IgD-negative memory B cell (primary cell): Measurements from ENCODE around the gene ZNF280D. TPM values are rescaled to one million over a fixed set of nuclear protein-coding genes. Genes with fewer than 3 reads are reported as not detected.

ENCODE experiments used
- H3K27ac Mint-ChIP-seq, 3 donors: one replicate each; pipeline ENCODE4 v1.8.0; 2020 to 2022; ENCODE audit warnings: mild to moderate bottlenecking in 3 of 3, mixed read lengths in 3 of 3, moderate library complexity in 1 of 3
- H3K27me3 Mint-ChIP-seq: one replicate; pipeline ENCODE4 v1.8.0; 2021; ENCODE audit warnings: mixed read lengths
- H3K36me3 Mint-ChIP-seq: one replicate; pipeline ENCODE4 v1.8.0; 2020; ENCODE audit warnings: mild to moderate bottlenecking, mixed read lengths
- H3K4me1 Mint-ChIP-seq, 3 donors: one replicate each; pipeline ENCODE4 v1.8.0; 2020 to 2022; ENCODE audit warnings: mixed read lengths in 3 of 3, mild to moderate bottlenecking in 1 of 3
- H3K4me3 Mint-ChIP-seq, 4 donors: one replicate each; pipeline ENCODE4 v1.8.0; 2020 to 2022; ENCODE audit warnings: mild to moderate bottlenecking in 4 of 4, mixed read lengths in 4 of 4, moderate library complexity in 3 of 4
- H3K9me3 Mint-ChIP-seq, 3 donors: one replicate each; pipeline ENCODE4 v1.8.0; 2020 to 2021; ENCODE audit warnings: mixed read lengths in 3 of 3, mild to moderate bottlenecking in 1 of 3
- polyA plus RNA-seq: library from polyadenylated mRNA; unstranded; fragments of 300-500 nt; fragmentation: Illumina TruSeq; gene quantifications from one replicate; pipeline ENCODE4 v1.2.3, GENCODE V29; 2021

Gene ZNF280D
- polyA plus RNA-seq, 1 donor from 2014 or later, result 19.4 TPM

- H3K4me1 Mint-ChIP-seq, result peaks cover 25 to 37% (median 27%) of the 10 kb centered on the region in 3 donors
- peaks cover 0 to 7% (median 2%) of the 10 kb centered on the region in 3 donors for H3K9me3 Mint-ChIP-seq
- H3K36me3 Mint-ChIP-seq, result no peaks in the 10 kb centered on the region
- H3K4me3 Mint-ChIP-seq, result peak overlapping the region in 2 of 4 donors; percentile 84 to 85
- peak overlapping the region in 1 of 3 donors; percentile 8 for H3K27ac Mint-ChIP-seq
- H3K27me3 Mint-ChIP-seq, result peaks cover 12% of the 10 kb centered on the region
Measured at GRCh38 chr15:56608993-56609392, 124.3 kb downstream of the ZNF280D start.

- H3K4me3 Mint-ChIP-seq, result peak overlapping the region; percentile 5 to 85 (median 57)
- peaks cover 25 to 37% (median 27%) of the 10 kb centered on the region in 3 donors for H3K4me1 Mint-ChIP-seq
- peak overlapping the region; percentile 8 to 41 (median 32) for H3K27ac Mint-ChIP-seq
- peaks cover 0 to 7% (median 2%) of the 10 kb centered on the region in 3 donors for H3K9me3 Mint-ChIP-seq
- peaks cover 9% of the 10 kb centered on the region for H3K27me3 Mint-ChIP-seq
- no peaks in the 10 kb centered on the region for H3K36me3 Mint-ChIP-seq
Measured at GRCh38 chr15:56608140-56608778, 125.0 kb downstream of the ZNF280D start.

DNA sequence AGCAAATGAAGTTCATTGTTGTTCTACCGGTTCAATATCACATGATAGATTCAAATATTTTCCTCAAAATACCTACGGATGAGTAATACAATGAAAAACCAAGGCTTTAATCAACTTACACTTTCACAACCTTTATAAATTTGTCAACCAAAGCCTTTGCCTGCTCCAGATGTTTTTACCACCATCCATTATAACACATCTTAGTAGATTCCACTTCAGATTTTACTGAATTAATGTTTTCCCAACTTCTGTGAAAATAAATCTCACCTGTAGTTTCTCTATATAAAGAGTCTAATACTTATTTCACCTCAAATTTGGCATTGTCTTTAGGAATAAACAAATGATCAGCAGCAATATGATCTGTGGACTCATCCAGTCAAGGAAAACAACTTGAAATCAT, 131.1 kb downstream of the ZNF280D start:
- H3K27ac Mint-ChIP-seq, result no peak overlapping the region
- H3K27me3 Mint-ChIP-seq, result peaks cover 6% of the 10 kb centered on the region
- no peaks in the 10 kb centered on the region for H3K36me3 Mint-ChIP-seq
- H3K4me1 Mint-ChIP-seq, result peaks cover 6 to 13% (median 8%) of the 10 kb centered on the region in 3 donors
- H3K4me3 Mint-ChIP-seq, result no peak overlapping the region
- H3K9me3 Mint-ChIP-seq, result peaks cover 7 to 21% (median 10%) of the 10 kb centered on the region in 3 donors

DNA sequence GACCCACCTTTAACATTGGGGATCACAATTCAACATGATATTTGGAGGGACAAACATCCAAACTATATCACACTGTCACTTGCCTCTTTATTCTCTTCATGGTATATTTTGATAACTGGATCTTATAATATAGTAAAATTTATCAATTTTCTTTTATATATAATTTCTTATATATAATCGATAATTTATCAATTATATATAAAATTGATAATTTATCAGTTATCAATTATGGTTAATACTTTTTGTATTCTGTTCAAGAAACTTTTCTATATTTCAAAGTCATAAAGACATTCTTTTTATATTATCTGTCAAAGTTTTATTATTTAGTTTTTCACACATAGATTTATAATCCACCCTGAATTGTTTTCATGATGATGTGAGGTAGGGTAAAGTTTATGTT, 132.9 kb downstream of the ZNF280D start:
- Mint-ChIP-seq H3K27me3 (peaks cover 3% of the 10 kb centered on the region), H3K9me3 (peaks cover 2 to 21% (median 10%) of the 10 kb centered on the region in 3 donors), H3K27ac (no peak overlapping the region), H3K4me1 (peaks cover 0 to 2% (median 0%) of the 10 kb centered on the region in 3 donors), H3K4me3 (no peak overlapping the region), H3K36me3 (peaks cover 1% of the 10 kb centered on the region)

GRCh38 chr15:56598991-56599390, 134.3 kb downstream of the ZNF280D start:
- Mint-ChIP-seq H3K4me1 (peaks cover 0 to 2% (median 0%) of the 10 kb centered on the region in 3 donors), H3K36me3 (peaks cover 1% of the 10 kb centered on the region), H3K27me3 (peaks cover 3% of the 10 kb centered on the region), H3K27ac (no peak overlapping the region), H3K4me3 (no peak overlapping the region), H3K9me3 (peaks cover 3 to 21% (median 8%) of the 10 kb centered on the region in 3 donors)

GRCh38 chr15:56587686-56588085, 145.6 kb downstream of the ZNF280D start:
- Mint-ChIP-seq H3K9me3 (peaks cover 4 to 29% (median 9%) of the 10 kb centered on the region in 3 donors), H3K4me3 (no peak overlapping the region), H3K27ac (no peak overlapping the region), H3K36me3 (peaks cover 3% of the 10 kb centered on the region), H3K4me1 (no peaks in the 10 kb centered on the region), H3K27me3 (peaks cover 1% of the 10 kb centered on the region)

DNA sequence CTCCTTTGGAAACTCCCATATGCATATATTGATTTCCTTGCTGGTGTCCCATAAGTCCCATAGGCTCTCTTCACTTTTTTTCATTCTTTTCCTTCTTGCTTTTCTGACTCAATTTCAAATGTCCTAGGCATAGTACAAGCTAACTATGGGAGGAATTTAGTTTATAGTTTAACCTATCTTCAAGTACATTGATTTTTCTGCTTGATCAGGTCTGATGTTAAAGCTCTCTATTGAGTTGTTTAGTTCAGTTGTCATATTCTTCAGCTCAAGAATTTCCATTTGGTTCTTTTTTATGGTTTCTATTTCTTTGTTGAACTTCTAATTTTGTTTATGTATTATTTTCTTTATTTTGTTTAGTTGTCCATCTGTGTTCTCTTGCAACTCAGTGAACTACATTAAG, 147.1 kb downstream of the ZNF280D start:
- Mint-ChIP-seq H3K27ac (no peak overlapping the region), H3K4me3 (no peak overlapping the region), H3K4me1 (no peaks in the 10 kb centered on the region), H3K27me3 (no peaks in the 10 kb centered on the region), H3K9me3 (peaks cover 3 to 29% (median 10%) of the 10 kb centered on the region in 3 donors), H3K36me3 (peaks cover 3% of the 10 kb centered on the region)

GRCh38 chr15:56582785-56583184, 150.5 kb downstream of the ZNF280D start:
- H3K27ac Mint-ChIP-seq, result no peak overlapping the region
- no peaks in the 10 kb centered on the region for H3K27me3 Mint-ChIP-seq
- H3K4me1 Mint-ChIP-seq, result no peaks in the 10 kb centered on the region
- H3K9me3 Mint-ChIP-seq, result peaks cover 3 to 20% (median 10%) of the 10 kb centered on the region in 3 donors
- peaks cover 3% of the 10 kb centered on the region for H3K36me3 Mint-ChIP-seq
- no peak overlapping the region for H3K4me3 Mint-ChIP-seq

Other genes with a start within 250 kb of the ZNF280D start
- gene TCF12, start 185.1 kb upstream of the ZNF280D start, polyA plus RNA-seq, result 58.0 TPM